ENCODE measurements around the gene RPS13. TPM values are rescaled to one million over a fixed set of nuclear protein-coding genes. Genes with fewer than 3 reads are reported as not detected.
A peak's percentile ranks its signal among the peaks of the same experiment; 100 is the strongest.
"Not testable (repeated sequence)": the region's sequence is repeated elsewhere in the genome, so short reads cannot be mapped to it uniquely, and the experiment has no call there.

RPS13 gene
- polyA plus RNA-seq (ENCODE audit: low read depth in 6 of 6), result 1,000 to 10,000 TPM; 1,851 to 2,562 (median 2,352) TPM

DNA sequence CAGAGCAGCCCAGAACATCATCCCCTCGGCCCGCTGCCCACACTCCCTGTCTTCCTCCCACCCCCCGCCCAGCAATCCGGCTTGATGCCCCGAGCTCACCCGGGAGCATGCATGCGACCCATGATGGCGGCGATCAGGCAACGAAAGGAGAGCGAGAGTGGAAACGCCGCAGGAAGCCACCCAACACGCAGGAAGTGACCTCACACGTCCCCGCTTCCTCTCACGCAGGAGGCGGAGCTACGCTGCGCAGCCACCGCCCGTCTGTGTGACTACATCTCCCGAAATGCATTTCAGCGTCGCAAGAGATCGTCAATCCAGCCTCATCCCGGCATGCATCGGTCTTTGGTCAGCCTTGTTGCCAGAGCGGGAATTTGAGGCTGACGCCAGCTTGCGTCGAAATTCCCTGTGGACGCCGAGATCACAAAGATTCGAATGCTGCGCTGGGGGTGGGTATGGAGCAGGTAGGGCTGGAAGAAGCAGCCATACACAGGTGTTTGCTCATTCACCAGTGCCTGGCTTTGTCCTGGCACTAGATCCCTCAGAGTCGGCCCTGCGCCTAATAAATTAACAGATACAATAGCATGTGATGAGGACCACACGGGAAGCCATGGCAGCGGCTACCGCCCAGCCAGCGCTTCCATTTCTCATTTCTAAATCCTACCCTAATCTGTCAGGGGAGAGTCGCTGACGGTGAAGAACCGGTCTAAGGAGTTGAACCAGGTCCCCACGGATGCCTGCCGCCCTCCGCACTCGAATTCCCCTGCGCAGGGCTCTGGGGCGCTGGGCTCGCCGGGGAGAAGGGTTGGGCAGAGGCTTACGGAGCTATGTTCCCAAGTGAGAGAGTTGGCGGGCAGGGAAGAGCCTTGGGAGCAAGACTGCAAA, at the start of gene RPS13:
Gene RPS13 (minus strand): TSS at position 148 of the 882 bp plus-strand sequence. CDS start 26 bp downstream, at position 122.
- DNase-seq (peak; percentile 93), ATAC-seq (ENCODE audit: low read depth in 2 of 2) (peak; percentile 95 to 96)
- peaks cover 25 to 38% (median 33%) of the 10 kb centered on the region in 3 donors for H3K4me1 Mint-ChIP-seq
- H3K4me3 Mint-ChIP-seq, result peak within 1 kb of the TSS; percentile 93 to 100 (median 99)
- no peaks in the 10 kb centered on the region for H3K27me3 Mint-ChIP-seq
- H3K36me3 Mint-ChIP-seq, result peaks cover 19 to 22% of the 10 kb centered on the region in 2 donors
- no peaks in the 10 kb centered on the region for H3K9me3 Mint-ChIP-seq
- peak within 1 kb of the TSS; percentile 98 to 99 (median 98) for H3K27ac Mint-ChIP-seq

- H3K36me3 Mint-ChIP-seq, result peaks cover 0 to 30% of the 10 kb centered on the region in 2 donors
Observed at GRCh38 chr11:17121981-17122380, 44.5 kb upstream of the RPS13 start.

DNA sequence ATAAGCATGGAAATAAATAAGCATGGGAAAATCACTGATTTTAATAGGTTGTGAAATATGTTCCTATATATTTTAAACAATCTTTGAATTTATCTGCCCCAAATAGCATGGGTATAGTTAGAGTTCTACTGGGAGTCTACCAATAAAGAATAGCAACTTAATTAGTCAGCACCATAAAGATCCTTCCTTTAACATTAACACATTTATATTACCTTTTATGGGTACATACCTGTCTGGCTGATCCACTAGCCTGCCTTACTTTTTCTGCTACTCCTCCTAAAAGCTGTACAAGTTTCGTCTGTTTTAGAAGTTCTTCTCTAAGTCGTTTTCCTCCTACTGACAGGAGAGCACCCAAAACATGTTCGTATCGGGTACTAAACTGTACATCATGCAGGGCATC, 39.8 kb upstream of the RPS13 start:
- ATAC-seq (ENCODE audit: low read depth in 2 of 2) (no peak), DNase-seq (no peak)
- Mint-ChIP-seq H3K36me3 (peaks cover 0 to 26% of the 10 kb centered on the region in 2 donors), H3K4me1 (no peaks in the 10 kb centered on the region), H3K4me3 (no peak overlapping the region), H3K27ac (no peak overlapping the region), H3K9me3 (no peaks in the 10 kb centered on the region), H3K27me3 (no peaks in the 10 kb centered on the region)

More at GRCh38 chr11:17121981-17122380, 44.5 kb upstream of the RPS13 start:
- no peak for DNase-seq
- no peaks in the 10 kb centered on the region for H3K4me1 Mint-ChIP-seq
- ATAC-seq (ENCODE audit: low read depth in 2 of 2), result no peak
- H3K4me3 Mint-ChIP-seq, result no peak overlapping the region
- H3K27me3 Mint-ChIP-seq, result no peaks in the 10 kb centered on the region
- H3K27ac Mint-ChIP-seq, result no peak overlapping the region
- H3K9me3 Mint-ChIP-seq, result no peaks in the 10 kb centered on the region

- H3K4me1 Mint-ChIP-seq, result no peaks in the 10 kb centered on the region
- ATAC-seq (ENCODE audit: low read depth in 2 of 2), result no peak
- no peaks in the 10 kb centered on the region for H3K27me3 Mint-ChIP-seq
- no peak overlapping the region for H3K4me3 Mint-ChIP-seq
- H3K9me3 Mint-ChIP-seq, result no peaks in the 10 kb centered on the region
- no peak overlapping the region for H3K27ac Mint-ChIP-seq
- DNase-seq, result no peak
- H3K36me3 Mint-ChIP-seq, result peaks cover 0 to 22% of the 10 kb centered on the region in 2 donors
Observed at GRCh38 chr11:17116117-17116516, 38.6 kb upstream of the RPS13 start.

DNA sequence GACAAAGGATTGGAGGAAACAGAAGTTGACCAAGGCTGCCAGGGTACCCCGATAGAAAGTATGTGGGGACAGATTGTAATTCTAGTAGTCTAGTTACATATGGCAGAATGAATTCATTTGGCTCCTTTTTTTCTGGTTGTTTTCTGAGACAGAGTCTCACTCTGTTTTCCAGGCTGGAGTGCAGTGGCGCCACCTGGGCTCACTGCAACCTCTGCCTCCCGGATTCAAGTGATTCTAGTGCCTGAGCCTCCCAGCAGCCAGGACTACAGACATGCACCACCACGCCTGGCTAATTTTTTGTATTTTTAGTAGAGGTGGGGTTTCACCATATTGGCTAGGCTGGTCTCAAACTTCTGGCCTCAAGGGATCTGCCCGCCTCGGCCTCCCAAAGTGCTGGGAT, 30.3 kb upstream of the RPS13 start:
- H3K4me3 Mint-ChIP-seq, H3K9me3 Mint-ChIP-seq: not testable (repeated sequence)

DNA sequence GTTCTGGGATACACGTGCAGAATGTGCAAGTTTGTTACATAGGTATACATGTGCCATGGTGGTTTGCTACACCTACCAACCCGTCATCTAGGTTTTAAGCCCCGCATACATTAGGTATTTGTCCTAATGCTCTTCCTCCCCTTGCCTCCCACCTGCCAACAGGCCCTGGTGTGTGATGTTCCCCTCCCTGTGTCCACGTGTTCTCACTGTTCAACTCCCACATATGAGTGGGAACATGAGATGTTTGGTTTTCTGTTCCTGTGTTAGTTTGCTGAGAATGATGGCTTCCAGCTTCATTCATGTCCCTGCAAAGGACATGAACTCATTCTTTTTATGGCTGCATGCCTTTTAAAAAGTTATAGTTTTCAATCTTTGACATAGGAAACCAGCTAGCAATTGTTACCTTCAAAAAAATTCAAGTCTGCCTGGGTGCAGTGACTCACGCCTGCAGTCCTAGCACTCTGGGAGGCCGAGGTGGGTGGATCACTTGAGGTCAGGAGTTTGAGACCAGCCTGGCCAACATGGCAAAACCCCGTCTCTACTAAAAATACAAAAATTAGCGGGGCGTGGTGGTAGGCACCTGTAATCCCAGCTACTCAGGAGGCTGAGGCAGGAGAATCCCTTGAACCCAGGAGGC, 28.1 kb upstream of the RPS13 start:
- not testable (repeated sequence) for H3K27me3 Mint-ChIP-seq; ATAC-seq (ENCODE audit: low read depth in 2 of 2)
- H3K36me3 Mint-ChIP-seq, result peaks cover 0 to 17% of the 10 kb centered on the region in 2 donors

More for the DNA sequence above, 30.3 kb upstream of the RPS13 start:
- not testable (repeated sequence) for H3K27ac Mint-ChIP-seq; H3K4me1 Mint-ChIP-seq; H3K27me3 Mint-ChIP-seq; DNase-seq; ATAC-seq (ENCODE audit: low read depth in 2 of 2)
- H3K36me3 Mint-ChIP-seq, result peaks cover 0 to 17% of the 10 kb centered on the region in 2 donors

DNA sequence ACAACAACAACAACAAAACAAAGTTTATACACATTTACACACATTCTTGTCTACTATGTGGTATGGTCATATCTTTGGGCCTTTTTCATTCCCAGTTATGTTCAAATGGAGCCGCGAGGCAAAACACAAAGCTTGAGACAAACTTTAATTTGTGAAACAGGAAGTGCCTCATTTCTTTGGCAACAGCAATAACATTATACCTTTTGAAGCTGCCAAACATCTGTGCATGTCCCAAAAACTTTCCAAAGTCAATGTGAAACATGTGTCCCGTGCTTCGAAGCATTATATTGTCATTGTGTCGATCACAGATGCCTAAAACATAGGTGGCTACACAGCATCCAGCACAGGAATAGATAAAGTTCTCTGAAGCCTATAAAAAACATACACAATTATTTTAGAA, 25.0 kb upstream of the RPS13 start:
- peaks cover 14% of the 10 kb centered on the region in 2 donors for H3K36me3 Mint-ChIP-seq
- ATAC-seq (ENCODE audit: low read depth in 2 of 2) (no peak), DNase-seq (no peak)
- H3K27me3 Mint-ChIP-seq, result no peaks in the 10 kb centered on the region
- H3K9me3 Mint-ChIP-seq, result peaks cover 0 to 6% (median 0%) of the 10 kb centered on the region in 7 donors
- H3K4me3 Mint-ChIP-seq, result no peak overlapping the region
- peaks cover 0 to 8% (median 5%) of the 10 kb centered on the region in 3 donors for H3K4me1 Mint-ChIP-seq
- no peak overlapping the region for H3K27ac Mint-ChIP-seq

More for the DNA sequence above, 28.1 kb upstream of the RPS13 start:
- H3K9me3 Mint-ChIP-seq, DNase-seq, H3K4me1 Mint-ChIP-seq, H3K4me3 Mint-ChIP-seq: not testable (repeated sequence)
- peak overlapping the region in 1 of 6 donors; percentile 82 for H3K27ac Mint-ChIP-seq

DNA sequence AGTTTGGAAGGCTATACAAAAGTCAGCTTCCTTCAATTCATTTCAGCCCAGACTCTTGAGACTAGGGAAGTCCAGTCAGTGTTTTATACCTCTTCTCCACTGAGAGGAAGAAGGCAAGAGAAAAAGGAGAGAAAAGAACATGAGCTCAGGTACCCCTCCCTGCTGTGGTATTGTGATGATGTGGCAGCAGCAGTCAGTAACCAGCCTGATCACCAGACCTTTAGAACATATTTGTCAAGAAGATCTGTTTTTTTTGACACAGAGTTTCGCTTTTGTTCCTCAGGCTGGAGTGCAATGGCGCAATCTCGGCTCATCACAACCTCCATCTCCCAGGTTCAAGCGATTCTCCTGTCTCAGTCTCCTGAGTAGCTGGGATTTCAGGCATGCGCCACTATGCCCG, 21.2 kb upstream of the RPS13 start:
- peaks cover 10 to 23% of the 10 kb centered on the region in 2 donors for H3K36me3 Mint-ChIP-seq
- H3K27me3 Mint-ChIP-seq, result no peaks in the 10 kb centered on the region
- no peak for ATAC-seq (ENCODE audit: low read depth in 2 of 2)
- H3K4me1 Mint-ChIP-seq, result peaks cover 0 to 10% (median 5%) of the 10 kb centered on the region in 3 donors
- DNase-seq, result no peak
- H3K9me3 Mint-ChIP-seq, result peaks cover 0 to 6% (median 0%) of the 10 kb centered on the region in 7 donors
- no peak overlapping the region for H3K4me3 Mint-ChIP-seq
- H3K27ac Mint-ChIP-seq, result peak overlapping the region in 2 of 6 donors; percentile 2 to 48

GRCh38 chr11:17098038-17098437, 20.6 kb upstream of the RPS13 start:
- DNase-seq (no peak), ATAC-seq (ENCODE audit: low read depth in 2 of 2) (no peak)
- Mint-ChIP-seq H3K36me3 (peaks cover 10 to 23% of the 10 kb centered on the region in 2 donors), H3K4me3 (no peak overlapping the region), H3K9me3 (peaks cover 0 to 6% (median 0%) of the 10 kb centered on the region in 7 donors), H3K27ac (peak overlapping the region in 4 of 6 donors; percentile 3 to 97 (median 68)), H3K27me3 (no peaks in the 10 kb centered on the region), H3K4me1 (peaks cover 0 to 10% (median 5%) of the 10 kb centered on the region in 3 donors)

- H3K9me3 Mint-ChIP-seq; H3K4me3 Mint-ChIP-seq; H3K27me3 Mint-ChIP-seq; H3K4me1 Mint-ChIP-seq; ATAC-seq (ENCODE audit: low read depth in 2 of 2); DNase-seq; H3K36me3 Mint-ChIP-seq: not testable (repeated sequence)
- H3K27ac Mint-ChIP-seq, result peak overlapping the region in 2 of 6 donors; percentile 7 to 9
Observed at GRCh38 chr11:17085976-17086375, 8.5 kb upstream of the RPS13 start.

DNA sequence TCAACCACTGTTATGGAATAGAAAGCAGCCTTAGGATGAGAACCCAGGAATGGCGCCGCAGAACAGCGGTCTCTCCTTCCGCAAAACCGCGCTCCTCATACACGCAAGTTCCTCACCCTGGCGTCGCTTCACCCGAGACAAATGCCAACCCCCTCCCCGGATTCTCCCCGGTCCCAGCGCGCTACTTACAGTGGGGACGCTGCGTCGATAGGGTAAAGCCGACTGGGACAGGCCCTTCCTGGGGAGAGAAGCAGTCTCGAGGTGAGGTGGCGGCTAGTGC, 287 bp downstream of the RPS13 start:
- peaks cover 25 to 38% (median 33%) of the 10 kb centered on the region in 3 donors for H3K4me1 Mint-ChIP-seq
- DNase-seq, result no peak

GRCh38 chr11:17076517-17077239, 789 bp downstream of the RPS13 start:
- ATAC-seq (ENCODE audit: low read depth in 2 of 2) (no peak), DNase-seq (no peak)
- H3K27ac Mint-ChIP-seq, result peak overlapping the region; percentile 98 to 99 (median 98)
- H3K27me3 Mint-ChIP-seq, result no peaks in the 10 kb centered on the region
- H3K9me3 Mint-ChIP-seq, result no peaks in the 10 kb centered on the region
- H3K4me3 Mint-ChIP-seq, result peak overlapping the region; percentile 93 to 100 (median 99)
- H3K4me1 Mint-ChIP-seq, result peaks cover 25 to 38% (median 33%) of the 10 kb centered on the region in 3 donors
- H3K36me3 Mint-ChIP-seq, result peaks cover 19 to 22% of the 10 kb centered on the region in 2 donors

More for the DNA sequence above, 287 bp downstream of the RPS13 start:
- H3K36me3 Mint-ChIP-seq, result peaks cover 19 to 22% of the 10 kb centered on the region in 2 donors
- no peaks in the 10 kb centered on the region for H3K27me3 Mint-ChIP-seq
- H3K4me3 Mint-ChIP-seq, result peak overlapping the region; percentile 93 to 100 (median 99)
- peak; percentile 45 to 49 for ATAC-seq (ENCODE audit: low read depth in 2 of 2)
- no peaks in the 10 kb centered on the region for H3K9me3 Mint-ChIP-seq
- H3K27ac Mint-ChIP-seq, result peak overlapping the region; percentile 98 to 99 (median 98)

GRCh38 chr11:17075506-17075905, 2.0 kb downstream of the RPS13 start:
- peaks cover 25 to 41% (median 33%) of the 10 kb centered on the region in 3 donors for H3K4me1 Mint-ChIP-seq
- no peaks in the 10 kb centered on the region for H3K27me3 Mint-ChIP-seq
- H3K36me3 Mint-ChIP-seq, result peaks cover 19 to 22% of the 10 kb centered on the region in 2 donors
- no peak for ATAC-seq (ENCODE audit: low read depth in 2 of 2)
- no peak for DNase-seq
- H3K4me3 Mint-ChIP-seq, result peak overlapping the region in 6 of 8 donors; percentile 36 to 100 (median 99)
- no peaks in the 10 kb centered on the region for H3K9me3 Mint-ChIP-seq
- peak overlapping the region in 4 of 6 donors; percentile 40 to 98 (median 68) for H3K27ac Mint-ChIP-seq

Measured in naive B cell (primary cell).